COLO668 (cell line): ENCODE results near the gene ADAP1.
"Not testable (repeated sequence)": the region's sequence is repeated elsewhere in the genome, so short reads cannot be mapped to it uniquely, and the experiment has no call there.

Experiments used
- DNase-seq: peaks from one replicate; lab custom pipeline; 2025; ENCODE audit not compliant: unreplicated experiment; lab: John Stamatoyannopoulos, UW

Gene ADAP1

GRCh38 chr7:883055-884021, 71.1 kb downstream of the ADAP1 start:
- peak; percentile 42 for DNase-seq

DNA sequence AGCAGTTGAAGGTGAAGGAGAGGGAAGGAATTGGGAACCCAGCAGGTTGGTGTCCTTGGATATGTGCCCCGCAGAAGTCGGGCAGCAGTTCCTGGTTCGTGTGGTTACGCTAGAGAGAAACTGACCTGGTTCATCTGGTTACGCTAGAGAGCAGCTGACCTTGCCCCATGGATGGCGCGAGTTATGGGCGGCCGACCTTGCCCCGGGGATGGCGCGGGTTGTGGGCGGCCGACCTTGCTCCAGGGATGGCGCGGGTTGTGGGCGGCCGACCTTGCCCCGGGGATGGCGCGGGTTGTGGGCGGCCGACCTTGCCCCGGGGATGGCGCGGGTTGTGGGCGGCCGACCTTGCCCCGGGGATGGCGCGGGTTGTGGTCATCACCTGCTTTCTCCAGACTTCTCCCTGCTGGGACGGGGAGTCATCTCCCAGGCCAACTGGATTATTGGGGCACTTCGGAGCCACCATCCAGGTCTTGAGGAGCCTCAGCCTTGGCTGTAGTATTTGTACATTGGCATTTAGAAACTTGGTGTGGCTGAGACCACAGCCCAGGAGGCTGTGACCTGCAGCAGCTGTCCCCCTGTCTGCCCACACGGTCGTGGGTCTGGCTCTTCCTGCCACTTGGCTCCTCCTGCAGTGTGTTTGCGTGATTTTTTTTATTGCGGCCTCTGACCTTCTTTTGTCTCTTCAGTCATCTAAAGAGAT, 72.0 kb downstream of the ADAP1 start:
- DNase-seq, result no peak

- DNase-seq, result peak; percentile 69
Observed at GRCh38 chr7:881441-882234, 72.8 kb downstream of the ADAP1 start.

DNA sequence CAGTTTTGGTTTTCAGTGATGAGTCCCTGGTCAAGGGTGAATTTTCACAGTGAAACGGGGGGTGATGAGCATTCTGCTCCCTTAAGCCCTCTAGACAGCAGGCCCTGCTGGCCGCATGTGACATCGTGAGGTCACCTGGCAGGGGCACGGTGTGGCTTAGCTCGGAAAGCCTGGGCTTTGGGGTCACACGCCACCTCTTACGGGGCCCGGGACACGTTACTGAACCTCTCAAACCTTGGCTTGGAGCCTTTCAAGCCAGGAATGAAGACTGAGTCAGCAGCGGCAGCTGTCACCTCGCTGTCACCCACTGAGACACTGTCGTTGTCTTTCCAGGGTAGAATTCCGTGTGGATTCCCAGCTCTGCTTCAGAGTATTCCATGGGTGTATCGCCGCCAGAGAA, 74.0 kb downstream of the ADAP1 start:
- peak; percentile 51 for DNase-seq

DNA sequence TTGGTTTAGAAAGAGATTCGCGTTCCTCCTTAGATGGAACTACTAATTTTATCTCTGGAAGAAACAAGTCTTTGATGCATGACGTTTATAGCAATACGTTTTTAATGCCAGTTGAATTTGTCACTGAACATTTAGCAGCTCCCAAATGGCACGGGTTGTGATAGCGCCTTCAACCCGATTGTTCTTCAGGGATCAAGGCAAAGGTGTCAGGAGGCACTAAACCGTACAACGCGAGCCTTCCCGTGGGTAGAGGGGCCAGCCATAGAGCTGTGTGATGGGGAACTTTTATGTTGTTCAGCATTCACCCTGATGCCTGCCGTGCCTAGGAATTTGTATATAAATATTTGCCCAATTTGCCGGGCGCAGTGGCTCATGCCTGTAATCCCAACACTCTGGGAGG, 74.8 kb downstream of the ADAP1 start:
- no peak for DNase-seq

DNA sequence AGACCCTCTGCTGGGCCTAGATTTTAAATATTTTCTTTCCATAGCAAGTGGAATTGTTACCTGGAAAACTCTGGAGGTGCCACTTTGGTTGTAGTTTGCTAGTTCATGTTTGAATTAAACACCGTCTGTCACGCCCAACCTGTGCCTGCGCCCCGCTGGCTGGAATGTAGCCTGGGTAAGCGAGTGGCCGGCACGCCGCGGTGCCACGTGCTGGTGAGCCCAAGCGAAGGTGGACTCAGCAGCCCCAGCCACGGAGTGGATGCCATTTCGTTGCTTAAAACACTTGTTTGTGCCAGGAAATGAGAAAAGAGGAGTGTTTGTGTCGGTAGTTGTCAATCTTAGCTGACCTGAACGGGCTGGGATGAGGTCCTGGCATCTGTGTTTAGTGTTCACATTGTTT, 75.4 kb downstream of the ADAP1 start:
- DNase-seq, result peak; percentile 59

DNA sequence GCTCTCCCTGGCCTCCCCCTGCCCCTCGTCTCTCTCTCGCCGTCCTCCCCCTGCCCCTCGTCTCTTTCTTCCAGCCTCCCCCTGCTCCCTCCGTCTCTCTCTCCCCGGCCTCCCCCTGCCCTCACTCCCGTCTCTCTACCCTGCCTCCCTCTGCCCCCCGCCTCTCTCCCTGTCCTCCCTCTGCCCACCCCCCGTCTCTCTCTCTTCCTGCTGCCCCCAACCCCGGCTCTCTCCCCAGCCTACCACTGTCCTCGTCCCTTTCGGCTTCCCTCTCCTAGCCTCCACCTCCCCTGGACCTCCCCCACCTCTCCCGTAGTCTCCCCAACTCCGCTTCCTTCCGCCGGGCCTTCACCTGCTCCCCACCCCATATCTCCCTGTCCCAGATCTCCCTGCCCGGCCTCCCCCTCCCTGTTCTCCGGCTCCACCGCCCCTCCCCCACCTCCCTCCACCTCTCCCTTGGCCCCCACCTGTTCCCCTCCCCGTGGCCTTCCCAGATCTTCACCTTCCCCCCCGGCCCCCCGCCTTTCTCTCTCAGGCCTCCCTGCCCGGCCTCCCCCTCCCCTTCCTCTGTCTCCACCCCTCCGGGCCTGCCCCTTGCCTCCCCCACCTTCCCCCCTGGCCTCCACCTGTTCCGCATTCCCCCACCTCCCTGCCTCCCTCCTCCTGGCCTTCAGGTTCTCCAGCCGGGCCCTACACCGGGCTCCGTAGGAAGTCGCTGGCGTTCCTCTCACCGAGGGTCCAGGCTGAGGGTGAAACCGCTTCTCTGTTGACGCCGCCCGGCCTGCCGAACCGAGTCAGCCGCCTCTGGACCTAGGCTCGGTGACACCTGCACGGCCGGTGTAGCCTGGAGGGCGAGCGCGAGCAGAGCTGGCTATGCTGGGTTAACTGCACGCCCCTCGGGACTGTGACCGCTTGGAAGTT, 76.9 kb downstream of the ADAP1 start:
- peak; percentile 73 for DNase-seq

DNA sequence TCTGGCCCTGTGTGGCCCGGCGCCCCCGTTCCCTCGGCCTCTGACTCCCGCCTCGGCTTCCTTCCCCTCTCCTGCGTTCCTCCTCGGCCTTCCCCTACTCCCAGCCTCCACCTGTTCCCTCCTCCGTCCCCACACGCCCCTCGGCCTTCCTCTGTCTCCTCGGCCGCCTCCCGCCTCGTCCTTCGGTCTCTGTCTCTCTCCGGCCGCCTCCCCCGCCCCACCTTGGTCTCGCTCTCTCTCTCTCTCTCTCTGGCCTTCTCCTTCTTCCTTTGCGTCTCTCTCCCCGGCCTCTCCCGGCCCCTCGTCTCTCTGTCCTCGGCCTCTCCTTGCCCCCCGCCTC, 77.5 kb downstream of the ADAP1 start:
- DNase-seq, result peak; percentile 85

GRCh38 chr7:876077-876971, 78.2 kb downstream of the ADAP1 start, which contains the start of gene GET4:
TSS of gene GET4 (plus strand) at chr7:876554. CDS start at chr7:876646, 92 bp downstream.
- peak; percentile 100 for DNase-seq

- DNase-seq, result peak; percentile 82
Observed at GRCh38 chr7:875476-876076, 78.9 kb downstream of the ADAP1 start.

DNA sequence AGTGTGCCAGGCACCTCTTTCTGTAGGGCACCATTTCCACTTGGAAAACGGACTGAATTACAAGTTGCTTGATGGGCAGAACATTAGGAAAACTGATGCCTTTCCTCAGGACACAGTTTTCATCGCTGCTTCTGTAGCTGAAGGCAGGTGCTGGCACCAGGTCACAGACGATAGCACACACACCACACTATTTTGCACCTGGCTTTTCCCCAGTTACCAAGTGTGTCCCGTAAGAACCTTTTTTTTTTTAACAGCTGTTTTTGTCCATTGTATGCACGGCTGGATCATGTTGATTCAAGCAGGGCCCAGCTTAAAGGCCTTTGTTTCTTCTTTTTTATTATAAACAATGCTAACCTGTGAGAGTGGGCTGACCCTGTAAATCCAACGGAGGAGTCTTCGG, 79.4 kb downstream of the ADAP1 start:
- DNase-seq, result peak; percentile 80

DNA sequence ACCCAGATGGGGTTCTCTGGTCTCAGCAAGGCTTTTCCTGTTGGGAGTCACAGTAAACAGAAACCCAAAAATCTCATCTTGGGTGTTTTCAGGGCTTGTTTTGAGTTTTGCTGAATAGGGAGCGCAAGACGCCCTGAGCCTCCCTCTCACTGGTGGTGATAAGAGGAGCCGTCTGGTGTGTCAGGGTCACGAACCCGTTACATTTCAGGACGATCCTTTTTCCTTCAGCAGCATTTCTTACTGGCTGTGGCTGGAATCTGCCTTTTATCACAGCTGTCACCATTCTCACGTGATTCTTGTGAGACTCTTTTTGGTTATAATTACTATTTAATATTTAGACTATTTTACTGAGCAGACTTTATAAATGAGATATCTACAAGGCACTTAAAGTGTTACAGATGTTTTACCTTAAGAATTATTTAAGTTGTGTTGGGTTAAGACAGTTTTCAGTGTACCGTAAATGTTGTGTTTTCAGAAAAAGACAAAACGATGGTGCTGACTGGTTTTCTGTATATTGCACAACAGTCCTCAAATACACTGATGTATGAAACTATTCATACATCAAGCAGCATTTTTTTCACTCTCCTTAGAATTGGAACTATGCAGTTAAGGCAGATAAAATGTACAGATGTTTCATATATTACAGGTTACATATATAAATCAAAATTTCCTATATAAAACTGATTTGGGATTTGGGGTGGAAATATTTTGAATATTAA, 80.3 kb downstream of the ADAP1 start:
- DNase-seq, result no peak

DNA sequence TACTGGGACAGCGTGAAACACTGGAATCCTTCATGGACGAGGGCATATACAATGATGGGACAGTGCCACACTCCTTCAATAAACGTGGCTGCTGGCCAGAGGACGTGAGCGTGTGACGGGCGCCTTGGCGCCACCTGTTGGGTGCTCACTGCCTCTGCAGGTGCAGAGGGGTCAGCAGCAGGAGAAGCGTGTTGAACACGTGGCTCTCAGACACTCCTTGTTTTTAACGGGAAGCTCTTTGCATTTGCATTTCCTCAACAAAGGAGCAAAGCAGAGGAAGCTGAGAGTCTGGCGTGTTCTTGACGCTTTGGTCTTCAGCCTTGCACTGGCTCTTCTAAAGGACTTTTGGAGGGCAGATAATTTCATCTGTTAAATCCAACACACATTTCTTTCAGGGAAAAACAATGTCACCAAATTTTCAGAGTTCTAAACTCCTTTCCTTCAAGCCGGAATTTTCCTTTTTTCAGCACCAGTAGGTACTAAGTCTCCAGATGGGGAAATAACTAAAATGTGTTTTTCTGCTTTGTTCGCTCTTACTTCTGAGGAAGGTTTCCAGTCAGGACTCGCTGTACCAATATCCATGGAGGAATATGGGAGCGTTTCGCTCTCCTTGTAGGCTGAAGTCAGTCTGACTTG, 81.0 kb downstream of the ADAP1 start:
- peak; percentile 86 for DNase-seq

DNA sequence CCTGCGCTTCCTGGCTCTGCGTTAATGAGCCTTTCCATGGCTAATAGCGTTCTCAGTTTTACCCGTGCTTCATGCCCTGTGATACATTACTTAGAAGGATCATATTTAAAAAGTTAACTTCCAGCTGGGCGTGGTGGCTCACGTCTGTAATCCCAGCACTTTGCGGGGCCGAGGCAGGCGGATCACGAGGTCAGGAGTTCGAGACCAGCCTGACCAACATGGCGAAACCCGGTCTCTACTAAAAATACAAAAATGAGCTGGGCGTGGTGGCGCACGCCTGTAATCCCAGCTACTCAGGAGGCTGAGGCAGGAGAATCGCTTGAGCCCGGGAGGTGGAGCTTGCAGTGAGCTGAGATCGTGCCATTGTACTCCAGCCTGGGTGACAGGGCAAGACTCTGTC, 81.8 kb downstream of the ADAP1 start:
- not testable (repeated sequence) for DNase-seq

GRCh38 chr7:871900-872537, 82.5 kb downstream of the ADAP1 start:
- DNase-seq, result no peak

DNA sequence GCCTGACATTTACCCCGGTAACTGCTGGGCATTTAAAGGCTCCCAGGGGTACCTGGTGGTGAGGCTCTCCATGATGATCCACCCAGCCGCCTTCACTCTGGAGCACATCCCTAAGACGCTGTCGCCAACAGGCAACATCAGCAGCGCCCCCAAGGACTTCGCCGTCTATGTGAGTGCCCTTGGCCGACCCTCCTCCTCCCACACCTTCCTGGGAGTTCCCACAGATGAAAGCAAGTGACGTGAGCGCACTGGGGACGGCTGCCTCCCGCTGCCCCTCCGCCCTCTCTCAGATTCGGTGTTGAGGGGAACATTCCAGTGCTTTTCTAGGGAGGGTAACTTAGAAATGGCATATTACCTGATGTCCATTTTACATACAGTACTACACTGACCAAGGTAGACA, 85.1 kb downstream of the ADAP1 start:
- no peak for DNase-seq

DNA sequence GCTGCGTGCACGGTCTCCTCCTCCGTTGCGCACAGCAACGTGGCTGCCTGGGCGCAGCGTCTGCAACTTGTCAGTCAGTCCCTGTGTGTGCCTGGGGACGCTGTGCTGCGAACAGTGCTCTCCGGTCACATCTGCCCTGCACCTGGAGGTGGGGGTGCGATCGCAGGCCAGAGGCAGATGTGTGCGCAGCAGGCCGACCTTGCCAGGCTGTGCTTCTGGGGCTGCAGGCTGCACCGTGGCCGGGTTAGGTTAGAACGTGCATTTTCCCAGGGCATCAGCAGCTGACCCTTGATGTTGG, 86.3 kb downstream of the ADAP1 start:
- DNase-seq, result no peak
